Measurements from ENCODE around the gene BMP4. TPM values are rescaled to one million over a fixed set of nuclear protein-coding genes. Genes with fewer than 3 reads are reported as not detected.

The BMP4 gene
- total and polyA plus RNA-seq, 2 donors (not counting 1 experiment from before 2014, with no cell fraction given) = not detected

- Histone ChIP-seq H3K9ac (ENCODE audit: low read length) (no peak overlapping the region), H3K4me1 (ENCODE audit: control insufficient read depth in 2 of 2, insufficient read depth in 2 of 2, low read length in 2 of 2) (no peaks in the 10 kb centered on the region), H3K4me3 (ENCODE audit: control extremely low read depth in 1 of 5, extremely low read depth in 1 of 5, insufficient read depth in 1 of 5, low read depth in 2 of 5, low read length in 4 of 5) (no peak overlapping the region), H3K36me3 (replicated peaks in 1 of 2; ENCODE audit: control extremely low read depth in 1 of 2, control insufficient read depth in 1 of 2, extremely low read depth in 1 of 2, insufficient read depth in 2 of 2, low read length in 1 of 2) (no peaks in the 10 kb centered on the region), H3K27me3 (replicated peaks in 1 of 4; ENCODE audit: control extremely low read depth in 1 of 4, control insufficient read depth in 3 of 4, insufficient read depth in 4 of 4, low read length in 3 of 4) (no peaks in the 10 kb centered on the region), H3K9me3 (ENCODE audit: control extremely low read depth in 1 of 3, control insufficient read depth in 2 of 3, insufficient read depth in 1 of 3, low read length in 2 of 3) (no peaks in the 10 kb centered on the region), H3K79me2 (ENCODE audit: control insufficient read depth, insufficient read depth, low read length) (no peaks in the 10 kb centered on the region), H3K27ac (ENCODE audit: low read length in 2 of 2) (no peak overlapping the region), H4K20me1 (ENCODE audit: control insufficient read depth, insufficient read depth, low read length, poor library complexity, severe bottlenecking) (no peaks in the 10 kb centered on the region), H3K4me2 (replicated peaks; ENCODE audit: low read depth, low read length, poor library complexity, severe bottlenecking) (no peak overlapping the region), H2AFZ (ENCODE audit: insufficient read depth, low read depth, low read length, poor library complexity, severe bottlenecking) (no peak overlapping the region)
- ATAC-seq (ENCODE audit: low read depth) (no peak), DNase-seq (no peak)
- CTCF ChIA-PET = no interaction called here
- H3K4me1 Mint-ChIP-seq = no peaks in the 10 kb centered on the region
- no peak for TF ChIP-seq EZH2 (IDR thresholded peaks at IDR 0.05; ENCODE audit: borderline replicate concordance, insufficient read depth, low read depth, low read length, poor library complexity, severe bottlenecking)
- TF ChIP-seq, protein P1, sequence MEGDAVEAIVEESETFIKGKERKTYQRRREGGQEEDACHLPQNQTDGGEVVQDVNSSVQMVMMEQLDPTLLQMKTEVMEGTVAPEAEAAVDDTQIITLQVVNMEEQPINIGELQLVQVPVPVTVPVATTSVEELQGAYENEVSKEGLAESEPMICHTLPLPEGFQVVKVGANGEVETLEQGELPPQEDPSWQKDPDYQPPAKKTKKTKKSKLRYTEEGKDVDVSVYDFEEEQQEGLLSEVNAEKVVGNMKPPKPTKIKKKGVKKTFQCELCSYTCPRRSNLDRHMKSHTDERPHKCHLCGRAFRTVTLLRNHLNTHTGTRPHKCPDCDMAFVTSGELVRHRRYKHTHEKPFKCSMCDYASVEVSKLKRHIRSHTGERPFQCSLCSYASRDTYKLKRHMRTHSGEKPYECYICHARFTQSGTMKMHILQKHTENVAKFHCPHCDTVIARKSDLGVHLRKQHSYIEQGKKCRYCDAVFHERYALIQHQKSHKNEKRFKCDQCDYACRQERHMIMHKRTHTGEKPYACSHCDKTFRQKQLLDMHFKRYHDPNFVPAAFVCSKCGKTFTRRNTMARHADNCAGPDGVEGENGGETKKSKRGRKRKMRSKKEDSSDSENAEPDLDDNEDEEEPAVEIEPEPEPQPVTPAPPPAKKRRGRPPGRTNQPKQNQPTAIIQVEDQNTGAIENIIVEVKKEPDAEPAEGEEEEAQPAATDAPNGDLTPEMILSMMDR (IDR thresholded peaks at IDR 0.05) = no peak
- intact Hi-C loops (cut with micrococcal nuclease) = no loop called here
- H3K27ac Mint-ChIP-seq = no peak overlapping the region
- POLR2A ChIA-PET = no interaction called here
- H3K4me3 Mint-ChIP-seq = no peak overlapping the region
- H3K9me3 Mint-ChIP-seq (ENCODE audit: insufficient read depth) = no peaks in the 10 kb centered on the region
- H3K27me3 Mint-ChIP-seq = peaks cover 24% of the 10 kb centered on the region
- 0% methylated on average over 1 of the region's 4 CpGs for WGBS (ENCODE audit: insufficient coverage)
These were observed 31.9 kb downstream of the BMP4 start for GRCh38 chr14:53924753-53925152.

DNA sequence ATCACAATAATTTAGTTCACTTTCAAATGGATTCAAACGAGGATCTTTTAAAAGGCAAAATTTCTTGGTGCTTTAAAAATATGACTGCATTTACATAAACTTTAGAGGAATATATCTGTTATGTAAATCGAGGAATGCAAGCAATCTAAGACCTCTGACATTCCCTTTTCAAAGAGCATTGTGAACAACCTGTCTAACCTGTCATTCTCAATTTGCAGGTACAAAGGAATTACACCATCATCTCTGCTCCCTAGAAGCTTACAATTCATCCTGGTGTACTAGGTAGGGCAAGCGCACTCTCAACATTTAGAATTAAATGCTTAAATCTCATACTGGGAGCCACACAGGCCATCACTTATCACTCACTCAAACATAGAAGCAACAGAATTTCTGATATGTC is 35.6 kb downstream of the BMP4 start:
- peaks cover 23% of the 10 kb centered on the region for H3K27me3 Mint-ChIP-seq
- Histone ChIP-seq H3K4me1 (ENCODE audit: control insufficient read depth in 2 of 2, insufficient read depth in 2 of 2, low read length in 2 of 2) (no peaks in the 10 kb centered on the region), H3K4me2 (replicated peaks; ENCODE audit: low read depth, low read length, poor library complexity, severe bottlenecking) (no peak overlapping the region), H3K36me3 (replicated peaks in 1 of 2; ENCODE audit: control extremely low read depth in 1 of 2, control insufficient read depth in 1 of 2, extremely low read depth in 1 of 2, insufficient read depth in 2 of 2, low read length in 1 of 2) (no peaks in the 10 kb centered on the region), H2AFZ (ENCODE audit: insufficient read depth, low read depth, low read length, poor library complexity, severe bottlenecking) (no peak overlapping the region), H3K27ac (ENCODE audit: low read length in 2 of 2) (no peak overlapping the region), H3K9ac (ENCODE audit: low read length) (no peak overlapping the region), H4K20me1 (ENCODE audit: control insufficient read depth, insufficient read depth, low read length, poor library complexity, severe bottlenecking) (no peaks in the 10 kb centered on the region), H3K27me3 (replicated peaks in 1 of 4; ENCODE audit: control extremely low read depth in 1 of 4, control insufficient read depth in 3 of 4, insufficient read depth in 4 of 4, low read length in 3 of 4) (peaks cover 0 to 3% (median 0%) of the 10 kb centered on the region in 4 experiments), H3K9me3 (ENCODE audit: control extremely low read depth in 1 of 3, control insufficient read depth in 2 of 3, insufficient read depth in 1 of 3, low read length in 2 of 3) (peaks cover 0 to 1% (median 0%) of the 10 kb centered on the region in 3 donors), H3K4me3 (ENCODE audit: control extremely low read depth in 1 of 5, extremely low read depth in 1 of 5, insufficient read depth in 1 of 5, low read depth in 2 of 5, low read length in 4 of 5) (no peak overlapping the region), H3K79me2 (ENCODE audit: control insufficient read depth, insufficient read depth, low read length) (no peaks in the 10 kb centered on the region)
- no peak for ATAC-seq (ENCODE audit: low read depth)
- CTCF ChIA-PET = interaction anchor here (1.0 kb wide), 1 partner anchor 9 kb away, joined by 4 read pairs; no protein-coding TSS in a partner anchor
- POLR2A ChIA-PET = no interaction called here
- H3K4me1 Mint-ChIP-seq = no peaks in the 10 kb centered on the region
- H3K9me3 Mint-ChIP-seq (ENCODE audit: insufficient read depth) = no peaks in the 10 kb centered on the region
- no peak overlapping the region for H3K4me3 Mint-ChIP-seq
- intact Hi-C loops (cut with micrococcal nuclease) = no loop called here
- WGBS (ENCODE audit: insufficient coverage) = 100% methylated on average over 1 of the region's 3 CpGs
- no peak overlapping the region for H3K27ac Mint-ChIP-seq
- no peak for TF ChIP-seq EZH2 (IDR thresholded peaks at IDR 0.05; ENCODE audit: borderline replicate concordance, insufficient read depth, low read depth, low read length, poor library complexity, severe bottlenecking)
- TF ChIP-seq, protein P1 (IDR thresholded peaks at IDR 0.05) = no peak
- no peak for DNase-seq
